IPS-18a (cell line): ENCODE results near the gene ZNF444.
"Not testable (repeated sequence)": the region's sequence is repeated elsewhere in the genome, so short reads cannot be mapped to it uniquely, and the experiment has no call there.

ENCODE experiments used
- H3K27ac ChIP-seq: one replicate; pipeline ENCODE4 v1.5.1; 2013; ENCODE audit warnings: low read length
- H3K27me3 ChIP-seq: one replicate; pipeline ENCODE4 v1.6.1; 2013; ENCODE audit warnings: mild to moderate bottlenecking, low read length; ENCODE audit not compliant: control insufficient read depth, insufficient read depth
- H3K36me3 ChIP-seq: one replicate; pipeline ENCODE4 v1.6.1; 2013; ENCODE audit warnings: low read depth, low read length; ENCODE audit not compliant: control insufficient read depth
- H3K4me1 ChIP-seq: one replicate; pipeline ENCODE4 v1.6.1; 2013; ENCODE audit warnings: low read depth, low read length; ENCODE audit not compliant: control insufficient read depth
- H3K4me3 ChIP-seq: one replicate; pipeline ENCODE4 v1.5.1; 2013; ENCODE audit warnings: low read length
- H3K9ac ChIP-seq: one replicate; pipeline ENCODE4 v1.6.1; 2013; ENCODE audit warnings: mild to moderate bottlenecking, low read length, moderate library complexity
- H3K9me3 ChIP-seq: one replicate; pipeline ENCODE4 v1.6.1; 2013; ENCODE audit warnings: low read depth, low read length; ENCODE audit not compliant: control insufficient read depth

Gene ZNF444

GRCh38 chr19:56101095-56101494 is 40.0 kb upstream of the ZNF444 start:
- peaks cover 28% of the 10 kb centered on the region for H3K36me3 ChIP-seq
- no peaks in the 10 kb centered on the region for H3K9me3 ChIP-seq
- H3K4me1 ChIP-seq: peaks cover 6% of the 10 kb centered on the region
- H3K9ac ChIP-seq: no peak overlapping the region
- H3K4me3 ChIP-seq: no peak overlapping the region
- no peak overlapping the region for H3K27ac ChIP-seq
- no peaks in the 10 kb centered on the region for H3K27me3 ChIP-seq

DNA sequence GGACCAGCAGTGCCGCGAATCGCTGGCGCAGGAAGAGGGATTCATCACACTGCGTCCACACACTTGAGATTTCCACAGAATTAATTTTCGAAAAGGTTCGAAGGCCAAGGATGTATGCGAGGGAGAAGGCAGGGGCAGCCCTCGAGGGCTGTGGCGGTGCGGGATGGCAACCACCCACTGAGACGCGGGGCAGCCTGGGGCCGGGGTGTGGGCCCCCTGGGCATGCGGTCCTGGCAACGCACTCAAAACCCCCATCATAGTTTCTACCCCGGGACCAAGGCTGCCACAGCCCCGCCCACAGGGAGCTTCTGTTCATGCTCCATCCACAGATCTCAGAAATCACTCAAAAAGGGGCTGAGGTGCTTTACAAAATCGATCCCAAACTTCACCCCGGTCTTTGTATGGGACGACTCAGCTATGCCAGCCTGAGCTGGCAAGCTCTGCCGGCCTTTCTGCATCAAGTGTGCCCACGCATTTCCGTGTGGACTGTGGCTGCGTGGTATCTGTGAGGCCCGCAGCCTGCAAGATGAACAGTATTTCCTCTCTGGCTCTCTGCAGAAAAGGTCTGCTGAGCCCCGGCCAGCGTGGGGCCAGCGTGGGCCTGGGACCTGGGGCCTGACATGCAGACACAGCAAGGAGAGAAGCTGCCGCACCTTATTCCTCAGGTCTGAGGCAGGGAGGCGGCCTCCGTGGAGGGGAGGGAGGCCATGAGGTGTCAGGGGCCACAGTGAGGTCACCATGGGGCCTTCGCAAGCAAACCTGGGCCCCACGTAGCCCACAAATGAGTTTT is 39.1 kb upstream of the ZNF444 start:
- H3K4me1 ChIP-seq: peaks cover 6% of the 10 kb centered on the region
- no peaks in the 10 kb centered on the region for H3K9me3 ChIP-seq
- H3K27me3 ChIP-seq: no peaks in the 10 kb centered on the region
- H3K9ac ChIP-seq: no peak overlapping the region
- H3K27ac ChIP-seq: no peak overlapping the region
- H3K4me3 ChIP-seq: no peak overlapping the region
- H3K36me3 ChIP-seq: peaks cover 28% of the 10 kb centered on the region

GRCh38 chr19:56103027-56103614 is 38.0 kb upstream of the ZNF444 start:
- H3K27ac ChIP-seq: no peak overlapping the region
- no peaks in the 10 kb centered on the region for H3K9me3 ChIP-seq
- no peak overlapping the region for H3K4me3 ChIP-seq
- peaks cover 6% of the 10 kb centered on the region for H3K4me1 ChIP-seq
- H3K27me3 ChIP-seq: no peaks in the 10 kb centered on the region
- peaks cover 28% of the 10 kb centered on the region for H3K36me3 ChIP-seq
- no peak overlapping the region for H3K9ac ChIP-seq

DNA sequence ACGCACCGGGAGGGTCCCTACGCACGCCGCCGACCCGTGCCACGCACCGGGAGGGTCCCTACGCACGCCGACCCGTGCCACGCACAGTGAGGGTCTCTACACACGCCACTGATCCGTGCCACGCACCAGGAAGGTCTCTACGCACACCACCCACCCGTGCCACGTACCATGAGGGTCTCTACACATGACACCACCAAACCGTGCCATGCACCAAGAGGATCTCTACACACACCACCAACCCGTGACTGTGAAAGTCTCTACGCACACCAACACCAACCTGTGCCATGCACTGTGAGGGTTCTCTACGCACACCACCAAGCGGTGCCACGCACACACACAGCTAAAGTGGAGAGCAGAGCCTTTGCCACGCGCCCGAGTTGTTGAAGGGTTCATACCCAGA is 36.7 kb upstream of the ZNF444 start:
- peaks cover 9% of the 10 kb centered on the region for H3K4me1 ChIP-seq
- peaks cover 24% of the 10 kb centered on the region for H3K36me3 ChIP-seq
- no peaks in the 10 kb centered on the region for H3K27me3 ChIP-seq
- no peak overlapping the region for H3K9ac ChIP-seq
- no peaks in the 10 kb centered on the region for H3K9me3 ChIP-seq
- no peak overlapping the region for H3K4me3 ChIP-seq
- H3K27ac ChIP-seq: no peak overlapping the region

- Histone ChIP-seq H3K27me3 (no peaks in the 10 kb centered on the region), H3K9ac (peak overlapping the region; percentile 28), H3K9me3 (no peaks in the 10 kb centered on the region), H3K4me3 (no peak overlapping the region), H3K36me3 (peaks cover 19% of the 10 kb centered on the region), H3K27ac (no peak overlapping the region), H3K4me1 (peaks cover 9% of the 10 kb centered on the region)
Measured at GRCh38 chr19:56105090-56105701, 35.9 kb upstream of the ZNF444 start.

- H3K9me3 ChIP-seq, H3K4me3 ChIP-seq, H3K27me3 ChIP-seq, H3K27ac ChIP-seq: not testable (repeated sequence)
- Histone ChIP-seq H3K4me1 (peaks cover 12% of the 10 kb centered on the region), H3K36me3 (peaks cover 15% of the 10 kb centered on the region), H3K9ac (peak overlapping the region; percentile 28)
Measured at GRCh38 chr19:56105831-56106396, 35.2 kb upstream of the ZNF444 start.

DNA sequence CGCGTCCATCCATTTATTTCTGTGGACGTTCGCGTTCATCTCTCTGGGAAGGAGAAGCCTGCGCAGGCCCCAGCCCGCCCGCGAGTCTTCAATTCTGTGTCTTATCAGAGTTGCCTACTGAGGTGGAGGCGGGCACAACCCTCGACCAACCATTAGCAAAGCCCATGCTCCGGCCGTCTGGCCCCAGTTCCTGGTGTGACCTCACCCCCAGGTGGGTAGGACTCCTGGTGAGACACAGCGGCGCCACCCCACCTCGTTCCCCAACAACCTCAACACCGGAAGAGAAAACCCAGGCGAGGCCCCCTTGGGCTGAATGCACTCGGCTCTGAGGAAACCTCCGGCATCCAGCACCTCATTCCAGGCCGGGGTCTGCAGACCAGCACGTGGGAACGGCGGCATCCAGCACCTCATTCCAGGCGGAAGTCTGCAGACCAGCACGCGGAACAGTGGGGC is 34.7 kb upstream of the ZNF444 start:
- H3K4me1 ChIP-seq: peaks cover 17% of the 10 kb centered on the region
- H3K36me3 ChIP-seq: peaks cover 10% of the 10 kb centered on the region
- H3K27me3 ChIP-seq: no peaks in the 10 kb centered on the region
- H3K9me3 ChIP-seq: no peaks in the 10 kb centered on the region
- no peak overlapping the region for H3K27ac ChIP-seq
- H3K9ac ChIP-seq: no peak overlapping the region
- H3K4me3 ChIP-seq: no peak overlapping the region

GRCh38 chr19:56106993-56107392 is 34.1 kb upstream of the ZNF444 start:
- no peak overlapping the region for H3K9ac ChIP-seq
- no peak overlapping the region for H3K27ac ChIP-seq
- no peaks in the 10 kb centered on the region for H3K27me3 ChIP-seq
- peaks cover 5% of the 10 kb centered on the region for H3K36me3 ChIP-seq
- no peak overlapping the region for H3K4me3 ChIP-seq
- H3K9me3 ChIP-seq: no peaks in the 10 kb centered on the region
- H3K4me1 ChIP-seq: peaks cover 23% of the 10 kb centered on the region

GRCh38 chr19:56107626-56108351 is 33.3 kb upstream of the ZNF444 start:
- H3K9me3 ChIP-seq: no peaks in the 10 kb centered on the region
- no peaks in the 10 kb centered on the region for H3K27me3 ChIP-seq
- H3K4me1 ChIP-seq: peaks cover 27% of the 10 kb centered on the region
- no peak overlapping the region for H3K4me3 ChIP-seq
- no peaks in the 10 kb centered on the region for H3K36me3 ChIP-seq
- no peak overlapping the region for H3K27ac ChIP-seq
- H3K9ac ChIP-seq: no peak overlapping the region

GRCh38 chr19:56108447-56109195 is 32.5 kb upstream of the ZNF444 start:
- Histone ChIP-seq H3K36me3 (no peaks in the 10 kb centered on the region), H3K9ac (no peak overlapping the region), H3K27me3 (no peaks in the 10 kb centered on the region), H3K4me3 (no peak overlapping the region), H3K27ac (no peak overlapping the region), H3K9me3 (no peaks in the 10 kb centered on the region), H3K4me1 (peaks cover 35% of the 10 kb centered on the region)
